Trophoblast cell (in vitro differentiated cells and primary cell): ENCODE measurements around the gene TEX35.

Source experiments
- DNase-seq, 2 donors: peaks; one replicate each; pipeline ENCODE4 v3.0.0-alpha.2; 2016
- H2AFZ ChIP-seq: 2 replicates; pipeline ENCODE4 v1.6.1; 2013; ENCODE audit warnings: low read length, moderate library complexity, mild to moderate bottlenecking; ENCODE audit not compliant: insufficient read depth, poor library complexity
- H2AK5ac ChIP-seq: 2 replicates; pipeline ENCODE4 v1.6.1; 2013; ENCODE audit warnings: mild to moderate bottlenecking, low read length
- H2BK120ac ChIP-seq: 2 replicates; pipeline ENCODE4 v1.6.1; 2013; ENCODE audit warnings: low read length, mild to moderate bottlenecking, moderate library complexity; ENCODE audit not compliant: insufficient read depth, poor library complexity
- H2BK12ac ChIP-seq: 2 replicates; pipeline ENCODE4 v1.6.1; 2013; ENCODE audit warnings: mild to moderate bottlenecking, low read length, moderate library complexity
- H2BK5ac ChIP-seq: 2 replicates; pipeline ENCODE4 v1.6.1; 2013; ENCODE audit warnings: low read length, low read depth, moderate library complexity, mild to moderate bottlenecking; ENCODE audit not compliant: poor library complexity
- H3K14ac ChIP-seq: 2 replicates; pipeline ENCODE4 v1.6.1; 2013; ENCODE audit warnings: mild to moderate bottlenecking, low read length
- H3K18ac ChIP-seq: 2 replicates; pipeline ENCODE4 v1.6.1; 2013; ENCODE audit warnings: mild to moderate bottlenecking, low read length
- H3K23ac ChIP-seq: 2 replicates; pipeline ENCODE4 v1.6.1; 2013; ENCODE audit warnings: low read length
- H3K27ac ChIP-seq: 2 replicates; pipeline ENCODE4 v1.5.1; 2013; ENCODE audit warnings: low read depth, mild to moderate bottlenecking, inconsistent platforms, low read length, moderate library complexity
- H3K27me3 ChIP-seq: 2 replicates; pipeline ENCODE4 v1.6.1; 2013; ENCODE audit warnings: inconsistent platforms, mild to moderate bottlenecking, low read length, moderate library complexity; ENCODE audit not compliant: insufficient read depth
- H3K36me3 ChIP-seq, 2 experiments: 1 replicate in 1 of 2; 2 replicates in 1 of 2; pipeline ENCODE4 v1.6.1; 2013; ENCODE audit warnings: low read length in 2 of 2, mild to moderate bottlenecking in 2 of 2, moderate library complexity in 1 of 2; ENCODE audit not compliant: insufficient read depth in 2 of 2, control insufficient read depth in 1 of 2
- H3K4ac ChIP-seq: 2 replicates; pipeline ENCODE4 v1.6.1; 2013; ENCODE audit warnings: low read depth, mild to moderate bottlenecking, low read length, moderate library complexity
- H3K4me1 ChIP-seq, 2 experiments: 1 replicate in 1 of 2; 2 replicates in 1 of 2; pipeline ENCODE4 v1.6.1; 2013; ENCODE audit warnings: low read length in 2 of 2, mild to moderate bottlenecking in 2 of 2, moderate library complexity in 1 of 2; ENCODE audit not compliant: insufficient read depth in 2 of 2, control insufficient read depth in 1 of 2
- H3K4me2 ChIP-seq: 2 replicates; pipeline ENCODE4 v1.6.1; 2013; ENCODE audit warnings: inconsistent platforms, mild to moderate bottlenecking, low read length, moderate library complexity
- H3K4me3 ChIP-seq: 2 replicates; pipeline ENCODE4 v1.5.1; 2013; ENCODE audit warnings: mild to moderate bottlenecking, low read depth, low read length, inconsistent platforms
- H3K79me1 ChIP-seq: one replicate; pipeline ENCODE4 v1.6.1; 2013; ENCODE audit warnings: low read length
- H3K79me2 ChIP-seq: 2 replicates; pipeline ENCODE4 v1.6.1; 2013; ENCODE audit warnings: low read length, mild to moderate bottlenecking; ENCODE audit not compliant: control insufficient read depth, insufficient read depth, poor library complexity
- H3K9ac ChIP-seq: 2 replicates; pipeline ENCODE4 v1.6.1; 2013; ENCODE audit warnings: mild to moderate bottlenecking, low read length
- H3K9me3 ChIP-seq: 2 replicates; pipeline ENCODE4 v1.6.1; 2013; ENCODE audit warnings: low read depth, mild to moderate bottlenecking, control low read depth, inconsistent platforms, low read length; ENCODE audit not compliant: insufficient read depth
- H4K12ac ChIP-seq: 2 replicates; pipeline ENCODE4 v1.6.1; 2013; ENCODE audit warnings: low read depth, mild to moderate bottlenecking, low read length, moderate library complexity
- H4K8ac ChIP-seq: 2 replicates; pipeline ENCODE4 v1.6.1; 2013; ENCODE audit warnings: low read depth, mild to moderate bottlenecking, low read length, moderate library complexity
- H4K91ac ChIP-seq: one replicate; pipeline ENCODE4 v1.6.1; 2013; ENCODE audit warnings: low read depth, mild to moderate bottlenecking, low read length, moderate library complexity
- WGBS: extraction: QIAGEN DNeasy Blood & Tissue Kit; methylation state at CpG from one replicate; pipeline ENCODE4 v1.1.7; 2013; ENCODE audit warnings: missing lambda C conversion rate; ENCODE audit not compliant: insufficient read length, insufficient coverage; ENCODE audit errors: extremely low coverage; 5-methylcytosine and 5-hydroxymethylcytosine counted together

Gene TEX35

DNA sequence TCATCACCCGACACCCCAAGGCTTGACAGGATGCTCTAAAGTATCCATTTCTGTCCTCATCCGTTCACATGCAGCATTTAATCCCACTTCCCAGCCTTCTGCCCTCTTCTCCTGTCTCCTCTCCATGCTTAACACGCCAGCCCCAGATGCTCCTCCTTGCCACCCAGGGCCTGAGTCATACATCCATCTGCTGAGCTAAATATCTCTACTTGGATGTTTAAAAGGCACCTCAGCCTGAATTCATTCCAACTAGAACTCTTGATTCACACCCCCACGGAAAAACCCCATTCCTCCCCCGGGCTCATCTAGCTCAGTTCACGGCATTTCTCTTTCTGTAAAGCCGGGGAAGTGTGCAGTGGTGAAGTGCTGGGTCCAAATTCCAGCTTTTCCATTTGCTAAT is 27.7 kb downstream of the TEX35 start:
- no CpG with 5 or more reads among the region's 7 CpGs for WGBS
- H3K9ac ChIP-seq: no peak overlapping the region
- no peak overlapping the region for H3K14ac ChIP-seq
- no peaks in the 10 kb centered on the region for H3K79me2 ChIP-seq
- H3K4ac ChIP-seq: no peak overlapping the region
- no peak overlapping the region for H3K23ac ChIP-seq
- no peak overlapping the region for H2AK5ac ChIP-seq
- H2BK5ac ChIP-seq: no peak overlapping the region
- no peak overlapping the region for H3K18ac ChIP-seq
- no peak overlapping the region for H2BK12ac ChIP-seq
- no peaks in the 10 kb centered on the region for H3K27me3 ChIP-seq
- no peak overlapping the region for H3K4me2 ChIP-seq
- no peak overlapping the region for H2AFZ ChIP-seq
- peaks cover 12 to 22% of the 10 kb centered on the region in 2 experiments for H3K4me1 ChIP-seq
- H2BK120ac ChIP-seq: no peak overlapping the region
- no peak overlapping the region for H4K12ac ChIP-seq
- H3K36me3 ChIP-seq: no peaks in the 10 kb centered on the region
- H3K79me1 ChIP-seq: peaks cover 5% of the 10 kb centered on the region
- no peaks in the 10 kb centered on the region for H3K9me3 ChIP-seq
- DNase-seq: peak; percentile 28 to 40
- H3K27ac ChIP-seq: no peak overlapping the region
- H3K4me3 ChIP-seq: no peak overlapping the region
- H4K91ac ChIP-seq: no peak overlapping the region
- H4K8ac ChIP-seq: no peak overlapping the region

DNA sequence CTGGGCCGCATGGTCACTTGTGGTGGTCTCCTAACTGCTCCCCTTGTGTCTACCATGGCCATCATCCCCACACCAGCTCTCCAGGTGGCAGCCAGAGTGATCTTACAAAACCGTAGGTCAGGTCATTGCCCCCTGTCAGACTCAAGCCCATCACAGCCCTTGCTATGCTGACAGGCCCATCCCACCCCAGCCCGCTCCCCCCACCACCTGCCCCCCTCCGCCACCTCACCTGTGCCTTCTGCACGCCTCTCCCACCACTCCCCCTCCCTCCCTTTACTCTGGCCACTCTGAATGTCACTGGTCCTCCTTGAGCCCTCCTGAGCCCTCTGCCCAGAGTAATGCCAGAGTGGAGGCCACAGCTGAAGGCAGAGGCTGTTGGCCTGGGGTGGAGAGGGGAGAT is 28.5 kb downstream of the TEX35 start:
- H4K91ac ChIP-seq: no peak overlapping the region
- H3K27ac ChIP-seq: no peak overlapping the region
- peaks cover 12 to 22% of the 10 kb centered on the region in 2 experiments for H3K4me1 ChIP-seq
- no peaks in the 10 kb centered on the region for H3K79me2 ChIP-seq
- H3K9ac ChIP-seq: no peak overlapping the region
- H3K36me3 ChIP-seq: no peaks in the 10 kb centered on the region
- H3K14ac ChIP-seq: no peak overlapping the region
- no peak overlapping the region for H3K18ac ChIP-seq
- no peaks in the 10 kb centered on the region for H3K9me3 ChIP-seq
- H3K79me1 ChIP-seq: peaks cover 5% of the 10 kb centered on the region
- H4K8ac ChIP-seq: no peak overlapping the region
- WGBS: no CpG with 5 or more reads among the region's 5 CpGs
- H2AK5ac ChIP-seq: no peak overlapping the region
- no peaks in the 10 kb centered on the region for H3K27me3 ChIP-seq
- H2BK120ac ChIP-seq: no peak overlapping the region
- peak overlapping the region; percentile 46 for H4K12ac ChIP-seq
- H3K4me3 ChIP-seq: no peak overlapping the region
- peak overlapping the region; percentile 98 for H3K4me2 ChIP-seq
- H3K4ac ChIP-seq: no peak overlapping the region
- no peak overlapping the region for H2AFZ ChIP-seq
- DNase-seq: no peak
- no peak overlapping the region for H2BK5ac ChIP-seq
- H3K23ac ChIP-seq: no peak overlapping the region
- no peak overlapping the region for H2BK12ac ChIP-seq

DNA sequence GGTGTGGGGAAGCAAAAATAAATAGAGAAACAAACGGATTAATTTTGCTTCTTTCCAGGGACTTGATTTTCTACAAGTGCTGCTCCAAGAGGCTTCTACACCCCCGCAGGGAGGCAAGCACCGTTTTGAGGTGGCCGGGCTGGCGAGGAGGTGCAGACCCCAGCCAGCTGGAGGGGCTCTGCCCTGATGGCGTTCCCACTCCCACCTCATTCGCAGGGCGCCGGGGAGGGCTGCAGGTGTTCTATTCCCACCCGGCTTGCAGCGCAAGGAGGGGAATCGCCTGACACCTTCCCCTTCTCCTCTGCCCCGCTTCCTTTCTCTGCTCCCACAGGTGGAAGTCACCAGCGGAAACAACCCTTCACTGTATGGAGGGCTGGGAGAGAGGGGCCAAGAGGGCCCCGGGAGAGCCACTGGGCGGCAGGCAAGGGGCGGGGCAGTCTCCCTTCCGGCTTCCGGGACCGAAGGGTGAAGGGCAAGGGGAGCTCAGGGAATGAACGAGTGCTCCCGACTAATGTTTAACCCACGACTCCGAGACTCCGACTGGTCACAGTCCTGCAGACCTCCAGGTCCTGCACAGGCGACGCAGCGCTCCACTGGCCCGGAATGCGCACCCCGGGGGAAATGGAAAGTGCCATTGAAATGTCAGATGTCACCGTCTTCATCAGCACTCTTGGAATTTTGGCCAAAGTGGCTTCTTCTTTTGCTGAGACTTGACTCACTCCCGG is 29.1 kb downstream of the TEX35 start:
- Histone ChIP-seq H2AK5ac (no peak overlapping the region), H3K14ac (peak overlapping the region; percentile 76), H3K27me3 (no peaks in the 10 kb centered on the region), H4K12ac (peak overlapping the region; percentile 46), H2BK12ac (no peak overlapping the region), H3K36me3 (no peaks in the 10 kb centered on the region), H3K4me2 (peak overlapping the region; percentile 98), H2AFZ (peak overlapping the region; percentile 94), H3K79me1 (peaks cover 5% of the 10 kb centered on the region), H4K8ac (peak overlapping the region; percentile 92), H2BK5ac (no peak overlapping the region), H3K9me3 (no peaks in the 10 kb centered on the region), H3K79me2 (no peaks in the 10 kb centered on the region), H3K27ac (peak overlapping the region; percentile 35), H3K4me1 (peaks cover 8 to 20% of the 10 kb centered on the region in 2 experiments), H2BK120ac (no peak overlapping the region), H3K4me3 (peak overlapping the region; percentile 85), H3K23ac (no peak overlapping the region), H3K18ac (peak overlapping the region; percentile 44), H3K9ac (peak overlapping the region; percentile 70), H4K91ac (peak overlapping the region; percentile 57), H3K4ac (no peak overlapping the region)
- DNase-seq: no peak
- no CpG with 5 or more reads among the region's 33 CpGs for WGBS

DNA sequence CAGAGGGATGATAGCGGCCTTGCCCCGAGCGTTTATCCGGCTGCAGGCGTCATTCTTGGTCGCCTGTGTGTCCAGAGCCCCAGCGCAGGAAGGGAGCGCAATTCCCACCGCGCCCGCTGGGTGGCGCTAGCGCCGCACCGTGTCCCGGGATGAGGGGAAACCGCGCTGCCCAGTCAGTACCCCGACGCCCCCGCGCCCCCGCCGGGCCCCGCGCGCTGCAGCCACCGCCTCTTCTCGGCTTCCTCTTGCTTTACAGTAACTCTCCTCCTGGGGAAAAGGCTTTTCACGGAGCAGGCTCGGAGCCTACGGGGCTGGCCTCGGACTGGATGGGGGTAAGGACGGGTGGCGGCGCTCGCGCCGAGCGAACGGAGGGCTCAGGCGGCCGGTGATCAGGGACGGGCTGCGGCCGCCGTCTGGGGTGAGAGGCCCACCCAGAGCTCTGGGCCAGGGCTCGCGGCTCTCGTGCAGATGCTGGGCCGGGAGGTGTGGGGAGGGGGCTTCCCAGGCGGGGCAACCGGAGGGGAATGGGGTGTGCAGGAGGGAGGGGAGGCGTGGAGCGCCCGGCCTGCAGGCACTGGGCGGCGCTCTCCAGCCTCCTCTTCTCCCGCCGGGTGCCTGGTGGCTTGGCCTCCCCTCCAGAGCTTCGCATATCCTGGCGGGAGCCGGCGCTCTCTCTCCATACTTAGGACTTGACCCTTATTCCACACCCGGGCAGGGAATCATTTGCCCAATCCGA is 29.8 kb downstream of the TEX35 start:
- peak overlapping the region; percentile 59 for H4K12ac ChIP-seq
- no peak overlapping the region for H3K4ac ChIP-seq

More for the DNA sequence above, 29.8 kb downstream of the TEX35 start:
- Histone ChIP-seq H3K4me3 (peak overlapping the region; percentile 85), H4K91ac (peak overlapping the region; percentile 57), H2AK5ac (no peak overlapping the region), H3K9ac (peak overlapping the region; percentile 70), H3K36me3 (no peaks in the 10 kb centered on the region), H3K14ac (peak overlapping the region; percentile 67), H3K4me1 (peaks cover 6 to 17% of the 10 kb centered on the region in 2 experiments), H2AFZ (peak overlapping the region; percentile 94), H3K27ac (peak overlapping the region; percentile 70), H2BK120ac (peak overlapping the region; percentile 49), H3K4me2 (peak overlapping the region; percentile 98), H2BK5ac (peak overlapping the region; percentile 55), H3K79me2 (no peaks in the 10 kb centered on the region), H3K18ac (peak overlapping the region; percentile 42), H2BK12ac (peak overlapping the region; percentile 47), H3K23ac (no peak overlapping the region), H3K9me3 (no peaks in the 10 kb centered on the region), H3K27me3 (no peaks in the 10 kb centered on the region), H3K79me1 (peaks cover 5% of the 10 kb centered on the region), H4K8ac (peak overlapping the region; percentile 92)
- DNase-seq: peak; percentile 92 to 98
- no CpG with 5 or more reads among the region's 66 CpGs for WGBS
